ENCODE results near the gene PTPRD.

The PTPRD gene

GRCh38 chr9:8825585-8826147 lies 1787.1 kb downstream of the PTPRD start:
- ChIA-PET POLR2A (no interaction called here), CTCF (no interaction called here)
- DNase-seq (ENCODE audit: low read depth, low spot score): no peak
- H3K4me3 ChIP-seq (ENCODE audit: low read depth, low read length): no peak overlapping the region
- no peak for TF ChIP-seq CTCF (IDR thresholded peaks at IDR 0.05; ENCODE audit: insufficient read depth, low read length, missing control alignments)

GRCh38 chr9:8823131-8823895 lies 1789.5 kb downstream of the PTPRD start:
- TF ChIP-seq CTCF (IDR thresholded peaks at IDR 0.05; ENCODE audit: insufficient read depth, low read length, missing control alignments): no peak
- no peak overlapping the region for H3K4me3 ChIP-seq (ENCODE audit: low read depth, low read length)
- DNase-seq (ENCODE audit: low read depth, low spot score): no peak
- POLR2A ChIA-PET: no interaction called here
- CTCF ChIA-PET: no interaction called here

- ChIA-PET CTCF (no interaction called here), POLR2A (no interaction called here)
- DNase-seq (ENCODE audit: low read depth, low spot score): no peak
- no peak for TF ChIP-seq CTCF (IDR thresholded peaks at IDR 0.05; ENCODE audit: insufficient read depth, low read length, missing control alignments)
- no peak overlapping the region for H3K4me3 ChIP-seq (ENCODE audit: low read depth, low read length)
Measured at GRCh38 chr9:8822667-8823025, 1790.2 kb downstream of the PTPRD start.

- POLR2A ChIA-PET: no interaction called here
- no peak overlapping the region for H3K4me3 ChIP-seq (ENCODE audit: low read depth, low read length)
- DNase-seq (ENCODE audit: low read depth, low spot score): no peak
- CTCF ChIA-PET: no interaction called here
- TF ChIP-seq CTCF (IDR thresholded peaks at IDR 0.05; ENCODE audit: insufficient read depth, low read length, missing control alignments): no peak
Measured at GRCh38 chr9:8821910-8822666, 1790.7 kb downstream of the PTPRD start.

GRCh38 chr9:8817335-8817734 lies 1795.5 kb downstream of the PTPRD start:
- no peak for DNase-seq (ENCODE audit: low read depth, low spot score)
- H3K4me3 ChIP-seq (ENCODE audit: low read depth, low read length): no peak overlapping the region
- CTCF ChIA-PET: no interaction called here
- POLR2A ChIA-PET: no interaction called here
- no peak for TF ChIP-seq CTCF (IDR thresholded peaks at IDR 0.05; ENCODE audit: insufficient read depth, low read length, missing control alignments)

- H3K4me3 ChIP-seq (ENCODE audit: low read depth, low read length): no peak overlapping the region
- CTCF ChIA-PET: no interaction called here
- TF ChIP-seq CTCF (IDR thresholded peaks at IDR 0.05; ENCODE audit: insufficient read depth, low read length, missing control alignments): no peak
- DNase-seq (ENCODE audit: low read depth, low spot score): no peak
- POLR2A ChIA-PET: no interaction called here
Measured at GRCh38 chr9:8816361-8816760, 1796.4 kb downstream of the PTPRD start.

Measured in AG04449 (cell line).